HG03565 (cell line): ENCODE measurements around the gene PELO.

Experiments used
- ATAC-seq: cut with Tn5 transposase; IDR thresholded peaks from one replicate; pipeline ENCODE4 v1.9.1; 2021; ENCODE audit warnings: mild to moderate bottlenecking, moderate library complexity; ENCODE audit not compliant: unreplicated experiment

Gene PELO

GRCh38 chr5:52827815-52828214, 40.1 kb downstream of the PELO start:
- no peak for ATAC-seq

GRCh38 chr5:52829664-52830063, 41.9 kb downstream of the PELO start:
- ATAC-seq = no peak

- no peak for ATAC-seq
Measured at GRCh38 chr5:52830650-52831049, 42.9 kb downstream of the PELO start.

- ATAC-seq = no peak
Measured at GRCh38 chr5:52831786-52832511, 44.2 kb downstream of the PELO start.

GRCh38 chr5:52834320-52834719, 46.6 kb downstream of the PELO start:
- ATAC-seq = no peak

GRCh38 chr5:52837068-52837467, 49.4 kb downstream of the PELO start:
- ATAC-seq = no peak
